Measurements from ENCODE around the gene GREB1. TPM values are rescaled to one million over a fixed set of nuclear protein-coding genes. Genes with fewer than 3 reads are reported as not detected.
A peak's percentile ranks its signal among the peaks of the same experiment; 100 is the strongest.

Gene GREB1
- total RNA-seq, 1 donor from 2014 or later, result 82.5 TPM

DNA sequence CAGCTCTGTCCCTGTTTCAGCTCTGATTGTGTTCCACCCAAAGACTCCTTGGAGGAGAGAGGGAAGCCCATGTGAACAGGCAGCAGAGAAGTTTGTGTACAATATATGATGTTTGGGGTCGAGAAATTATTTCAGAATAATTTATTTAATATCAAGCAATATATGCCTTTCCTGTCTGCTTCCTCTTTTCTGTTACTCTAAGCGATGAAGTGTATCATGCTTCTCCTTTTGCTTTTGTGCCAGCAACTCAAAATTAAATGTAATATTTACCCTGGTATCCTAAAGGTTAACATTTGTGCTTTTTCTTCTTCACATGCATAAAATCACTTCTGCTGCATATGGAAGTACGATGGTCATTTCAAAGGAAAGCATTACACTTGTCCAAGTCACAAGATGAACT lies 138.6 kb downstream of the GREB1 start:
- H3K4me1 Mint-ChIP-seq (ENCODE audit: low read depth), result peaks cover 1% of the 10 kb centered on the region
- H3K27me3 Mint-ChIP-seq, result peaks cover 70% of the 10 kb centered on the region
- no peak overlapping the region for H3K4me3 Mint-ChIP-seq (ENCODE audit: low read depth)
- H3K36me3 Mint-ChIP-seq (ENCODE audit: insufficient read depth), result no peaks in the 10 kb centered on the region
- H3K27ac Mint-ChIP-seq, result no peak overlapping the region
- no peaks in the 10 kb centered on the region for H3K9me3 Mint-ChIP-seq (ENCODE audit: low read depth)
- no peak for DNase-seq (ENCODE audit: low spot score, unreplicated experiment)
- TF ChIP-seq, protein P1, sequence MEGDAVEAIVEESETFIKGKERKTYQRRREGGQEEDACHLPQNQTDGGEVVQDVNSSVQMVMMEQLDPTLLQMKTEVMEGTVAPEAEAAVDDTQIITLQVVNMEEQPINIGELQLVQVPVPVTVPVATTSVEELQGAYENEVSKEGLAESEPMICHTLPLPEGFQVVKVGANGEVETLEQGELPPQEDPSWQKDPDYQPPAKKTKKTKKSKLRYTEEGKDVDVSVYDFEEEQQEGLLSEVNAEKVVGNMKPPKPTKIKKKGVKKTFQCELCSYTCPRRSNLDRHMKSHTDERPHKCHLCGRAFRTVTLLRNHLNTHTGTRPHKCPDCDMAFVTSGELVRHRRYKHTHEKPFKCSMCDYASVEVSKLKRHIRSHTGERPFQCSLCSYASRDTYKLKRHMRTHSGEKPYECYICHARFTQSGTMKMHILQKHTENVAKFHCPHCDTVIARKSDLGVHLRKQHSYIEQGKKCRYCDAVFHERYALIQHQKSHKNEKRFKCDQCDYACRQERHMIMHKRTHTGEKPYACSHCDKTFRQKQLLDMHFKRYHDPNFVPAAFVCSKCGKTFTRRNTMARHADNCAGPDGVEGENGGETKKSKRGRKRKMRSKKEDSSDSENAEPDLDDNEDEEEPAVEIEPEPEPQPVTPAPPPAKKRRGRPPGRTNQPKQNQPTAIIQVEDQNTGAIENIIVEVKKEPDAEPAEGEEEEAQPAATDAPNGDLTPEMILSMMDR (IDR thresholded peaks at IDR 0.05; ENCODE audit: unreplicated experiment), result no peak

DNA sequence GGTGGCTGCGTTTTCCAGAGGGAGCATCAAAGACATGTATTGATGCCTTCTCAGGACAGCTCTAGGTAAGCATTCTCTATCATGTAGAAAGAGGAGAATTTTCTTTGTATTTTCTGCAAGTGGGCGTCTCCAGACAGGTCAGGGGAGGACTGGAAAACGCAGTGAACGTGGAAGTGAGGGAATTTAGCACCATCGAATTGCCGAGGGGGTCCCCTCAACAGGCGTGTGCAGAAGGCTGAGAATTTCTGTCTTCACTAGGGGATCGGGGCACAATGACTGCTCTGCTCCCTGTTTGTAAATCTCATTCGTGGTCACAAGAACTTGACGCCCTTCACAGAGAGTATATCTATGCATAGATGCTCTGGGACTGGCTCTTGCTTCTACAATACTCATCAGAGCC lies 141.1 kb downstream of the GREB1 start:
- no peak overlapping the region for H3K4me3 Mint-ChIP-seq (ENCODE audit: low read depth)
- peaks cover 62% of the 10 kb centered on the region for H3K27me3 Mint-ChIP-seq
- H3K4me1 Mint-ChIP-seq (ENCODE audit: low read depth), result peaks cover 1% of the 10 kb centered on the region
- no peaks in the 10 kb centered on the region for H3K36me3 Mint-ChIP-seq (ENCODE audit: insufficient read depth)
- H3K9me3 Mint-ChIP-seq (ENCODE audit: low read depth), result no peaks in the 10 kb centered on the region
- TF ChIP-seq, protein P1 (IDR thresholded peaks at IDR 0.05; ENCODE audit: unreplicated experiment), result no peak
- H3K27ac Mint-ChIP-seq, result no peak overlapping the region
- DNase-seq (ENCODE audit: low spot score, unreplicated experiment), result no peak

DNA sequence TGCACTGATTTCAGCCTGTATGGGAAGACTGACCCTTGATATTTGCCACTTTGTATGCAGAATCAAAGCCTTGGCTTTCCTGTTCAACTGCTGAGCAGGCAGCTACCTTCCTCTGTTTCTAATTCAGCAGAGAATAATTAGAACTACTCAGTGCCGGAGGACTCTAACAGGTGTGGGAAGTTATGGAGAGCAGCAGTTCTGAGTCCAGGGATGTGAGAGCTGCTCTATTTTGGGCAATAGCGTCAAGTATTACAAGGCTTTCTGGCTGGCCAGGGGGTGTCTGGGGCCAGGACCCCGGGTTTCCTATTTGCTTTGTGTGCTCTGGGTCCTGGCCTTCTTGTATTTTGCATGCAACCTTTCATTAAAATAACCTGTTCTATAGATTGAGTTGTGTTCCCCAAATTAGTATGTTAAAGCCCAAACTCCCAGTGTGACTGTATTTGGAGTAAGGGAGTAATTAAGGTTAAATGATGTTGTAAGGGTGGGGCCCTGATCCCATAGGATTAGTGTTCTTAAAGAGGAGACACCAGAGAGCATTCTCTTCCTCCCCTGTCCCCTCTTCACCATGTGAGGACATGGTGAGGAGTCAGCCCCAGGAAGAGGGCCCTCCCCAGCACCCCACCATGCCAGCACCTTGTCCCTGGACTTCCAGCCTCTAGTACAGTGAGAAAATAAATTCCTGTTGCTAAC lies 141.7 kb downstream of the GREB1 start:
- H3K4me3 Mint-ChIP-seq (ENCODE audit: low read depth), result no peak overlapping the region
- peaks cover 6% of the 10 kb centered on the region for H3K4me1 Mint-ChIP-seq (ENCODE audit: low read depth)
- H3K9me3 Mint-ChIP-seq (ENCODE audit: low read depth), result no peaks in the 10 kb centered on the region
- H3K27me3 Mint-ChIP-seq, result peaks cover 56% of the 10 kb centered on the region
- DNase-seq (ENCODE audit: low spot score, unreplicated experiment), result no peak
- no peaks in the 10 kb centered on the region for H3K36me3 Mint-ChIP-seq (ENCODE audit: insufficient read depth)
- TF ChIP-seq, protein P1 (IDR thresholded peaks at IDR 0.05; ENCODE audit: unreplicated experiment), result no peak
- H3K27ac Mint-ChIP-seq, result no peak overlapping the region

DNA sequence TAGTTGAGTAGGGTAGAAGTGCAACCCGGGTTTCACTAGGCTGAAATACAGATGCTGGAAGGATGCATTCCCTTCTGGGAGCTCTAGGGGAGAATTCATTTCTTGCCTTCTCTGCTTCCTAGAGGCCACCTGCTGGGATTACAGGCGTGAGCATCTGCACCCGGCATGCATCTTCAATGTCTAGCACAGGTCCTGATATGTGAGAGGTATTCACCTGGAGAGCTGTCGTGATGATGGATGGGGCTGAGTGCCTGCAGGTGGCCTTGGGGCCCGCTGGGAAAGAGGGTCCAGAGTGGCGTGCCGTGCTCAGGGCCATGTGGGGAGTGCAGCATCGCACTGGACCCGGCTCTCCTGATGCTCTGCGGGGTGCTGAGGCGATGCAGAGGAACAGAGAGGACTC lies 142.8 kb downstream of the GREB1 start:
- DNase-seq (ENCODE audit: low spot score, unreplicated experiment), result no peak
- Mint-ChIP-seq H3K9me3 (ENCODE audit: low read depth) (no peaks in the 10 kb centered on the region), H3K4me1 (ENCODE audit: low read depth) (peaks cover 7% of the 10 kb centered on the region), H3K36me3 (ENCODE audit: insufficient read depth) (no peaks in the 10 kb centered on the region), H3K27me3 (peaks cover 51% of the 10 kb centered on the region), H3K27ac (peak overlapping the region; percentile 64), H3K4me3 (ENCODE audit: low read depth) (no peak overlapping the region)
- TF ChIP-seq, protein P1 (IDR thresholded peaks at IDR 0.05; ENCODE audit: unreplicated experiment), result peak; percentile 27

DNA sequence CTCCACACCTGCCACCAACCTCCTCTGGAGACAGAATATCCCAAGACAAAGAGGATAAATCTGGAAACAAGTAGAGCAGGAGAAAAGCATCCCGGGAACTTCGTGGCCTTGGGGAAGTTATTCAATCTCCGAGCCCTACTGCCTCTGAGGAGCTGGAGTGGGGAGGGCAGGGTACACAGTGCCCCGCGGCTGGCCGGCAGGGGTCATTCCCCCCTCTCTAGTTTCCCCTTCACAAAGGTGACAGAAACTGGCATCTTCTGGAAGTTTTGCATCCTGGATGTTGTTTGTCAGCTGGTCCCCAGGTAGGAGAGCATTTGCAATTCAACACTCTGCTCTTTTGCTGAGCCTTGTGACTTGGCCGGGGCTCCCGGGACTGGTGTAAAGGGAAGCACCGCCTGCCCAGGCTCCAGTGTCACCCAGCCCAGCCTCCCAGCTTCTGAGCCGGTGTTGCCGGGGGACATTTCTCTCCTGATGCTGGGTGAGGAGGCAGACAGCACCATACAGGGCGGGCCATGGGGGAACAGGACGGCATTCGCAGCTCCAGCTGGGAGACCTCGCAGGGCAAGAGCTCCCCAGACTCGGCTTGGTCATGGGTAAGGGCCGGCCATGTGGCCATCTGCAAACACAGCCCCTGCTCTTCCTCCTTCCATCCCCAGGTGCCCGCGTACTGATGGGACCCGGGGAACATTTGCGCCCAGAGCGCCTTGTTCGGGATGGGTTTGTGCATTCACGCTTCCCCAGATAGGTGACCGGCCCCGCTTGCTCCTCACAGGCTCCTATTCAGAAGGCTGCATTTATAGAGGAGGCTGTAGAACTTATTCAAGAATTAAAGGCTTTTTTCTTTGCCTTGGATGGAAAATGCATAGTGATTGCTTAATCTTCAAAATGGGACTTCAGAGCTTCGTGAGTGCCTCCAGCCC lies 143.6 kb downstream of the GREB1 start:
- Mint-ChIP-seq H3K36me3 (ENCODE audit: insufficient read depth) (no peaks in the 10 kb centered on the region), H3K9me3 (ENCODE audit: low read depth) (no peaks in the 10 kb centered on the region), H3K4me3 (ENCODE audit: low read depth) (no peak overlapping the region), H3K27me3 (peaks cover 53% of the 10 kb centered on the region), H3K27ac (no peak overlapping the region), H3K4me1 (ENCODE audit: low read depth) (peaks cover 8% of the 10 kb centered on the region)
- TF ChIP-seq, protein P1 (IDR thresholded peaks at IDR 0.05; ENCODE audit: unreplicated experiment), result no peak
- DNase-seq (ENCODE audit: low spot score, unreplicated experiment), result no peak

Measured in progenitor cell of endocrine pancreas (in vitro differentiated cells).